Lower leg skin (tissue), 3 donors: Measurements from ENCODE around the gene OBSCN.

Experiments
- POLR2A ChIP-seq, 2 donors: fragments of 450-650 bp; IDR thresholded peaks; one replicate each; pipeline ENCODE4 v1.6.1; 2016 to 2017; ENCODE audit warnings: antibody characterized with exemption in 2 of 2, mild to moderate bottlenecking in 1 of 2, moderate library complexity in 1 of 2
- TF ChIP-seq, protein P1 (sequence below), 3 donors: fragments of 450-650 bp; IDR thresholded peaks; one replicate each; pipeline ENCODE4 v1.5.1; 2016; ENCODE audit warnings: antibody characterized with exemption in 3 of 3, mild to moderate bottlenecking in 3 of 3, moderate library complexity in 2 of 3

DNA sequence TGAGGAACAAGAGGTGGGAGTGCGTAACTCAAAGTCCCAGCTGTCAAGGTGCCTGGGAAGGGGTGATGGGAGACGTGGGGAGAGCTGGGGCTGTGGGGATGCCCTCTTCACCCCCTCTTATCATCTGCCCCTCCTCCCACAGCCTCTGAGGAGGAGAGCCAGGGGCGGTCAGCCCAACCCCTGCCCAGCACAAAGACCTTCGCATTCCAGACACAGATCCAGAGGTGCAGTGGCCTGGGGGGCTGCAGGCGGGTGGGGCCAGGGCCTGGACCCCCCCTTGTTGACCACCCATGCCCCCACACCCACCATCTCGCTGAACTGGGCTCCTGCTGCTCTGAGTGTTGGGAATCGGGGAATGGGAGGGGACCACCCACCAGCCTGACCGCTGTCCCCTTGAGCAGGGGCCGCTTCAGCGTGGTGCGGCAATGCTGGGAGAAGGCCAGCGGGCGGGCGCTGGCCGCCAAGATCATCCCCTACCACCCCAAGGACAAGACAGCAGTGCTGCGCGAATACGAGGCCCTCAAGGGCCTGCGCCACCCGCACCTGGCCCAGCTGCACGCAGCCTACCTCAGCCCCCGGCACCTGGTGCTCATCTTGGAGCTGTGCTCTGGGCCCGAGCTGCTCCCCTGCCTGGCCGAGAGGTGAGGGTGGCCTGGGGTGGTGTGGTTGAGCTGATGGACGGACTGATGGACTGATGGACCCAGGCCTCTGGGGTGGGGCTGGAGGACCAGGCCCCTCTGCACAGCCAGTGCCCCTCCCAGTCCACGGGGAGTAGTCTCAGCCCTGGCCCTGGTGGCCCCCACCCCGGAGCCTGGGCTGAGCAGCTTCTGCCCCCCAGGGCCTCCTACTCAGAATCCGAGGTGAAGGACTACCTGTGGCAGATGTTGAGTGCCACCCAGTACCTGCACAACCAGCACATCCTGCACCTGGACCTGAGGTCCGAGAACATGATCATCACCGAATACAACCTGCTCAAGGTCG, 169.1 kb downstream of the OBSCN start:
- TF ChIP-seq, protein P1, sequence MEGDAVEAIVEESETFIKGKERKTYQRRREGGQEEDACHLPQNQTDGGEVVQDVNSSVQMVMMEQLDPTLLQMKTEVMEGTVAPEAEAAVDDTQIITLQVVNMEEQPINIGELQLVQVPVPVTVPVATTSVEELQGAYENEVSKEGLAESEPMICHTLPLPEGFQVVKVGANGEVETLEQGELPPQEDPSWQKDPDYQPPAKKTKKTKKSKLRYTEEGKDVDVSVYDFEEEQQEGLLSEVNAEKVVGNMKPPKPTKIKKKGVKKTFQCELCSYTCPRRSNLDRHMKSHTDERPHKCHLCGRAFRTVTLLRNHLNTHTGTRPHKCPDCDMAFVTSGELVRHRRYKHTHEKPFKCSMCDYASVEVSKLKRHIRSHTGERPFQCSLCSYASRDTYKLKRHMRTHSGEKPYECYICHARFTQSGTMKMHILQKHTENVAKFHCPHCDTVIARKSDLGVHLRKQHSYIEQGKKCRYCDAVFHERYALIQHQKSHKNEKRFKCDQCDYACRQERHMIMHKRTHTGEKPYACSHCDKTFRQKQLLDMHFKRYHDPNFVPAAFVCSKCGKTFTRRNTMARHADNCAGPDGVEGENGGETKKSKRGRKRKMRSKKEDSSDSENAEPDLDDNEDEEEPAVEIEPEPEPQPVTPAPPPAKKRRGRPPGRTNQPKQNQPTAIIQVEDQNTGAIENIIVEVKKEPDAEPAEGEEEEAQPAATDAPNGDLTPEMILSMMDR (IDR thresholded peaks at IDR 0.05) = no peak
- TF ChIP-seq POLR2A (IDR thresholded peaks at IDR 0.05) = no peak
